Smooth muscle cell (in vitro differentiated cells): ENCODE measurements around the gene PLLP. TPM values are rescaled to one million over a fixed set of nuclear protein-coding genes. Genes with fewer than 3 reads are reported as not detected.

Experiments used
- DNase-seq: peaks from one replicate; lab custom pipeline; 2025; ENCODE audit not compliant: unreplicated experiment; lab: John Stamatoyannopoulos, UW
- H2AFZ ChIP-seq: fragments of 200-600 bp; sonication (generic); 2 replicates; pipeline ENCODE4 v1.6.0; 2016; ENCODE audit warnings: antibody characterized with exemption, low read depth, mild to moderate bottlenecking
- H3F3A ChIP-seq: fragments of 200-600 bp; sonication (generic); 2 replicates; pipeline ENCODE4 v1.6.0; 2017; ENCODE audit warnings: antibody characterized with exemption, low read depth
- H3K27ac ChIP-seq: fragments of 200-600 bp; sonication (generic); 2 replicates; pipeline ENCODE4 v1.5.1; 2016; ENCODE audit warnings: low read depth, mild to moderate bottlenecking
- H3K27me3 ChIP-seq: fragments of 200-600 bp; sonication (generic); 2 replicates; pipeline ENCODE4 v1.6.1; 2016; ENCODE audit warnings: low read depth, mild to moderate bottlenecking
- H3K36me3 ChIP-seq: fragments of 200-600 bp; sonication (generic); 2 replicates; pipeline ENCODE4 v1.5.1; 2016; ENCODE audit warnings: low read depth
- H3K4me1 ChIP-seq: fragments of 200-600 bp; sonication (generic); 2 replicates; pipeline ENCODE4 v1.5.1; 2016; ENCODE audit warnings: low read depth
- H3K4me2 ChIP-seq: fragments of 200-600 bp; sonication (generic); 2 replicates; pipeline ENCODE4 v1.6.0; 2016; ENCODE audit warnings: mild to moderate bottlenecking
- H3K4me3 ChIP-seq: fragments of 200-600 bp; sonication (generic); 2 replicates; pipeline ENCODE4 v1.5.1; 2016; ENCODE audit warnings: mild to moderate bottlenecking
- H3K79me2 ChIP-seq: fragments of 200-600 bp; sonication (generic); 2 replicates; pipeline ENCODE4 v1.6.0; 2016; ENCODE audit warnings: low read depth, mild to moderate bottlenecking
- H3K9ac ChIP-seq: fragments of 200-600 bp; sonication (generic); 2 replicates; pipeline ENCODE4 v1.6.0; 2016; ENCODE audit warnings: low read depth
- H3K9me3 ChIP-seq: fragments of 200-600 bp; sonication (generic); replicated peaks from 2 replicates; pipeline ENCODE4 v1.5.1; 2016; ENCODE audit warnings: low read depth
- H4K20me1 ChIP-seq: fragments of 200-600 bp; sonication (generic); 2 replicates; pipeline ENCODE4 v1.6.0; 2016; ENCODE audit warnings: low read depth
- CTCF ChIP-seq: fragments of 200-600 bp; sonication (generic); IDR thresholded peaks from 2 replicates; pipeline ENCODE4 v1.5.1; 2017; ENCODE audit warnings: borderline replicate concordance, mild to moderate bottlenecking, antibody characterized with exemption; ENCODE audit not compliant: insufficient read depth, poor library complexity, severe bottlenecking
- WGBS: methylation state at CpG from one replicate; pipeline ENCODE4 v1.1.7; 2016; ENCODE audit warnings: low lambda C conversion rate; 5-methylcytosine and 5-hydroxymethylcytosine counted together
- polyA plus RNA-seq: library from polyadenylated mRNA; unstranded; fragments of >200 nt; fragmentation: Nextera tagmentation; extraction: Ambion mirVana; gene quantifications from 2 replicates; pipeline ENCODE4 v1.2.1, GENCODE V29; 2016
- total RNA-seq: library from RNA; depleted of rRNA; stranded (reverse); fragments of >200 nt; gene quantifications from 2 replicates; pipeline ENCODE4 v1.2.3, GENCODE V29; 2014

The PLLP gene
- total and polyA plus RNA-seq, 2 experiments from 2014 or later = 0.59 TPM; not detected in 1

DNA sequence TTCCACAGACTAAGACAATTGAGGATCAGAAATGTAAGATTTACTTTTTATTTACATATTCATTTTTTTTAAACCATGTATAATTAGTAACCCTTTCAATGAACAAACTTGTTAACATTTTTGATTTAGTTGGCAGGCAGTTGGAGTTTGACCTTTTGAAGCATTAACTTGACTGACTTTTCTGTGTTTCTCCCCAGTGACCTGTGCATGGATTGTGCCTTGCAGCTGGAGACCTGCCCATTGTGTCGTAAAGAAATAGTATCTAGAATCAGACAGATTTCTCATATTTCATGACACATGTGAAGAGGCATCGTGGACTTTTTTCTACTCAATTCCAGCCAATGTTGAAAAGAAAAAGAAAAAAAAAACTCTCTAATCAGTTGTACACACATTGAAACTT, 45.8 kb downstream of the PLLP start:
- Histone ChIP-seq H3K79me2 (no peaks in the 10 kb centered on the region), H3K4me2 (no peak overlapping the region), H2AFZ (no peak overlapping the region), H3K4me3 (no peak overlapping the region), H3K27me3 (no peaks in the 10 kb centered on the region), H4K20me1 (peaks cover 3% of the 10 kb centered on the region), H3K36me3 (peaks cover 33% of the 10 kb centered on the region), H3K9me3 (no peaks in the 10 kb centered on the region), H3F3A (peaks cover 41% of the 10 kb centered on the region), H3K27ac (no peak overlapping the region), H3K9ac (no peak overlapping the region), H3K4me1 (no peaks in the 10 kb centered on the region)
- no peak for TF ChIP-seq CTCF
- no peak for DNase-seq
- 100% methylated on average over 2 of the region's 2 CpGs for WGBS

DNA sequence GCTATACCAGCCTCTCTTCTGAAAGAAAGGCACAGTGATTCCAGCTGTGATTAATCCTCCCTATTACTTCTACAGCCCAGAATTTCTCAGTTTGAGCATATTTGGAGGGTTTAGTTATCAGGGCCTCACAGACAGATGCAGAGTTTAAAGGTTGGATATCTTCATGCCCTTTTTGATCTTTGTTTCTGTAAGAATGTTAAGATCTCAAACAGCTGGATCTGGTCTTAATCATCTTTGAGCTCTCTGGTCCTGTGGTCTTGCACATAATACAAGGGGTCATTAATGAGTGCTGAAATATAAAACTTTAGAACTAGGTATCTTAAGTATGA, 48.5 kb downstream of the PLLP start:
- no peaks in the 10 kb centered on the region for H3K9me3 ChIP-seq
- H3F3A ChIP-seq = peaks cover 31% of the 10 kb centered on the region
- peaks cover 3% of the 10 kb centered on the region for H4K20me1 ChIP-seq
- H3K27me3 ChIP-seq = no peaks in the 10 kb centered on the region
- peak overlapping the region; percentile 63 for H3K27ac ChIP-seq
- H3K4me3 ChIP-seq = no peak overlapping the region
- no peak for DNase-seq
- no peaks in the 10 kb centered on the region for H3K79me2 ChIP-seq
- H2AFZ ChIP-seq = no peak overlapping the region
- H3K36me3 ChIP-seq = peaks cover 37% of the 10 kb centered on the region
- no peak overlapping the region for H3K4me2 ChIP-seq
- TF ChIP-seq CTCF = no peak
- no peak overlapping the region for H3K9ac ChIP-seq
- H3K4me1 ChIP-seq = no peaks in the 10 kb centered on the region

DNA sequence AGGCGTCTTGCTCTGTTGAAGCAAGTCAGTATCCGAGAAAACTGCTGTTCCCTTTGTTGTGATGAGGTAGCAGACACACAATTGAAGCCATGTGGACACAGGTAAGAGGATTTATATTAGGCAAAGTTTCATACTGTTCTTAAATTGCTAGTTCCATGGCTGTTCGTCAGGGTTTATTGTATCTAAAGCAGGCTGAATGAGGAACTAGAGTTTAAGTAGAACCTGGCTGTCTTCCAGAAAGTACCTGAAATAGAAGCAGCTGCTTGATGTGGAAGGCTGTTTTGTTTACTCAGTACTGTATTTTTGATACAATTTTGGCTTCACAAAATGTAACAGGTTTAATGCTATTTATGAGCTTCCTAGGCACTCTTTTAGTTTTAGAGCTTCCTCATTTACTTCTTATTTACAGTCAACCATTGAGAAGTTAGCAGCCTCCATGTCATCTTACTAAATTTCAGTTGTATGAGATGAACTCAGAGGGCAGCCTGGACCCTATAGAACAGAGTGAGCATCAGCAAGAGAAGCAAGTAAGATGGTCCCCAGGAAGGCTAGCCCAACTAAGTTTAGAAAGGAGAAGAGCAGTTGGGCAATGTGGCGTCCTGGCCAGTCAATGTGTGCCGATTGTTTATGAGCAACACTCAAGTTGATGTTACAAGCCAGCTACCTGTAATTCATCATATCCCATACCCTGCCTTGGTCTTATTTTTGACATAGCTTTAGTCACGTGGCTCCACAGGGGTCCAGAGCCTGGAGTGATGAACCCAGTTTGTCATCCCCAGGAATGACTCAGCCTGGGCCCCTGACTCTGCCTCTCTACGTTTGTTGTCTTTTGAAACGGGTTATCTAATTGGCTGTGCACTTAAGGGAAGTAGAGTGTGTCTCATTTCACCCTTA, 49.1 kb downstream of the PLLP start:
- no peak overlapping the region for H3K4me3 ChIP-seq
- no peaks in the 10 kb centered on the region for H3K9me3 ChIP-seq
- peaks cover 38% of the 10 kb centered on the region for H3K36me3 ChIP-seq
- H3F3A ChIP-seq = peaks cover 33% of the 10 kb centered on the region
- H3K79me2 ChIP-seq = no peaks in the 10 kb centered on the region
- peaks cover 3% of the 10 kb centered on the region for H4K20me1 ChIP-seq
- WGBS = 71% methylated on average over 8 of the region's 8 CpGs
- no peak overlapping the region for H3K9ac ChIP-seq
- no peak for TF ChIP-seq CTCF
- no peaks in the 10 kb centered on the region for H3K27me3 ChIP-seq
- H3K27ac ChIP-seq = peak overlapping the region; percentile 63
- no peak for DNase-seq
- no peak overlapping the region for H2AFZ ChIP-seq
- no peaks in the 10 kb centered on the region for H3K4me1 ChIP-seq
- H3K4me2 ChIP-seq = no peak overlapping the region

DNA sequence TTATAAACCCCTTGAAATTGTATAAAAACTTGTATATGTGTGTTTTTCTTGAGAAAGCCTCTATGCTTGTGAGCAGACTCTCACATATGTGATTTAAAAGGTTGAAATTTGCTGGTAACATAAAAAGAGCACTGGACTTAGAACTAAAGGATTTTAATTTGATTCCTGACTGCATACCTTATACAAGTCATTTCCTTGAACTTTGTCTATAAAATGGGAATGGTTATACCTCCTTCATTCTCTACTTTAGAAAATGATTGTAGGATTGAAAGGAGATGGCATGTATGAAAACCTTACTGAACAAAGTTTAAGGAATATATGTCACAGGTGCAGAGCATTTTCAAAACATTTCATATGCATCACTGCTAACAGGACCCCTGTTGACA, 49.8 kb downstream of the PLLP start:
- H3K4me2 ChIP-seq = no peak overlapping the region
- no peaks in the 10 kb centered on the region for H3K79me2 ChIP-seq
- H3K36me3 ChIP-seq = peaks cover 38% of the 10 kb centered on the region

More for the DNA sequence above, 49.8 kb downstream of the PLLP start:
- H3K27ac ChIP-seq = peak overlapping the region; percentile 63
- H3K27me3 ChIP-seq = no peaks in the 10 kb centered on the region
- TF ChIP-seq CTCF = no peak
- H4K20me1 ChIP-seq = peaks cover 3% of the 10 kb centered on the region
- no peak for DNase-seq
- H3K9ac ChIP-seq = no peak overlapping the region
- H3K4me1 ChIP-seq = no peaks in the 10 kb centered on the region
- peaks cover 27% of the 10 kb centered on the region for H3F3A ChIP-seq
- H2AFZ ChIP-seq = no peak overlapping the region
- H3K4me3 ChIP-seq = no peak overlapping the region
- H3K9me3 ChIP-seq = no peaks in the 10 kb centered on the region
